Mucosa of rectum (tissue), 2 donors: ENCODE results near the gene LRRC2.
"Not testable (repeated sequence)": the region's sequence is repeated elsewhere in the genome, so short reads cannot be mapped to it uniquely, and the experiment has no call there.

Source experiments
- H3K27ac ChIP-seq, 2 donors: one replicate each; pipeline ENCODE4 v1.7.0; 2013; ENCODE audit warnings: inconsistent platforms in 2 of 2, low read depth in 2 of 2, low read length in 2 of 2
- H3K27me3 ChIP-seq, 2 donors: one replicate each; pipeline ENCODE4 v1.7.0; 2013; ENCODE audit warnings: low read length in 2 of 2; ENCODE audit not compliant: control insufficient read depth in 2 of 2, insufficient read depth in 2 of 2
- H3K36me3 ChIP-seq, 2 donors: one replicate each; pipeline ENCODE4 v1.7.0; 2013; ENCODE audit warnings: low read length in 2 of 2; ENCODE audit not compliant: control insufficient read depth in 2 of 2, insufficient read depth in 2 of 2
- H3K4me1 ChIP-seq, 2 donors: one replicate each; pipeline ENCODE4 v1.7.0; 2013; ENCODE audit warnings: low read length in 2 of 2, mild to moderate bottlenecking in 1 of 2; ENCODE audit not compliant: control insufficient read depth in 2 of 2, insufficient read depth in 2 of 2
- H3K4me3 ChIP-seq, 2 donors: one replicate each; pipeline ENCODE4 v1.7.0; 2013; ENCODE audit warnings: low read length in 2 of 2
- H3K9ac ChIP-seq, 2 donors: one replicate each; pipeline ENCODE4 v1.7.0; 2013; ENCODE audit warnings: low read length in 2 of 2, low read depth in 1 of 2, mild to moderate bottlenecking in 1 of 2
- H3K9me3 ChIP-seq, 2 donors: one replicate each; pipeline ENCODE4 v1.7.0; 2013; ENCODE audit warnings: low read length in 2 of 2; ENCODE audit not compliant: control insufficient read depth in 2 of 2
- donor health status: healthy.
- donor health status: Normal muscosa, but diverticular disease.

LRRC2 gene

DNA sequence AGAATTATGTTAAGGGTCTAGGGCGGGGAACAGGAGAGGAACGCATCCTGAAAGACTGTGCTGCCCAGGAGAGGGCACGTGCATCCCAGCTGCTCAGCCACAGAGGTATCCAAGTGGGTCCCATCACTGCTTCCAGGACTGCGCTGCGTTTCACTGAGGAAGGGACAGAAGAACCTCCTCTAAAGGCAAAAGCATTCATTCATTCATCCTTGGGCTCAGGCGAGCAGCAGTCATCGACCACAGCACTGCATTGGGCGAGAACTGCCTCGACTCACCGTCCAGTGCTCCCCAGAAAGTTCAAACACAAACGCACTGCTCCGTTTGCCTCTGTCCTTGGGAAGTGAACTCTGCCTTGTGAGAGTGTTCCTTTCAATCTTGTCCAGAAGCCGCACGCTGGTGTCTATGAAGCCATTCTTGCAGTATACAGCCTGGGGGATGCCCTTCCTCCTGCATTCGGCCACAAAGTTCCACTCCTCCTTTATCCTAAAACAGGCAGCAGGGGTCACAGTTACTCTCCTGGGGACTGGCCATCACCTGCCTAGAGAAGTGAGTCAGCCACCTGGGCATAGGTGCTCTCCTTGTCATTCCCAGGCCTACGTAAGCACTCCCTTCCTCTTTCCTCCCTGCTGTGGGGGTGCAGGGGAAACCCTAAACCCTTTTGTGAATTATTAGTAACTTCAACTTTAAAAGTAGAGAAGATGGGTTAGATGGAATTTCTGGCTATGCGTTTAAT is 21.2 kb downstream of the LRRC2 start:
- Histone ChIP-seq H3K4me3 (no peak overlapping the region), H3K4me1 (peaks cover 0 to under 1% of the 10 kb centered on the region in 2 donors), H3K9ac (no peak overlapping the region), H3K36me3 (no peaks in the 10 kb centered on the region), H3K27ac (no peak overlapping the region), H3K27me3 (no peaks in the 10 kb centered on the region), H3K9me3 (no peaks in the 10 kb centered on the region)

DNA sequence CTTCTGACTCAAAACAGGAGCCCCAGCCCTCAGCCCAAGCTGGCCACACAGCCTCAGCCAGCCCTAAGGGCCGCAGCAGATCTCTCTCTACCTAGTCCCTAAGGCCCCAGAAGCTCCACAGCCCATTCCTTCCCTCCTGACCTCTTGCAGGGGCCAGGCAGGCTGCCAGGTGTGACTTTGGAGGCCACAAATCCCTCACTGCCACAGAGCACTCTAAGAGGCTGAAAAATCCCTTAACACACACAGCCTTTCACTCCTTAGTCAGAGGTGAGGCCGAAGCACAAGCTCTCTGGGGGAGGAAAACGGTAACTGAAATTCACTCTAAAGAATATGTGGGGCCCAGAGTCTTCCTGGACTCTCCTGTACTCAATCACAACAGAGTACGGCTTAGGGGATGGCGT is 23.3 kb downstream of the LRRC2 start:
- Histone ChIP-seq H3K27me3 (no peaks in the 10 kb centered on the region), H3K27ac (no peak overlapping the region), H3K9ac (no peak overlapping the region), H3K36me3 (no peaks in the 10 kb centered on the region), H3K4me1 (peaks cover 0 to 5% of the 10 kb centered on the region in 2 donors), H3K4me3 (no peak overlapping the region), H3K9me3 (no peaks in the 10 kb centered on the region)

DNA sequence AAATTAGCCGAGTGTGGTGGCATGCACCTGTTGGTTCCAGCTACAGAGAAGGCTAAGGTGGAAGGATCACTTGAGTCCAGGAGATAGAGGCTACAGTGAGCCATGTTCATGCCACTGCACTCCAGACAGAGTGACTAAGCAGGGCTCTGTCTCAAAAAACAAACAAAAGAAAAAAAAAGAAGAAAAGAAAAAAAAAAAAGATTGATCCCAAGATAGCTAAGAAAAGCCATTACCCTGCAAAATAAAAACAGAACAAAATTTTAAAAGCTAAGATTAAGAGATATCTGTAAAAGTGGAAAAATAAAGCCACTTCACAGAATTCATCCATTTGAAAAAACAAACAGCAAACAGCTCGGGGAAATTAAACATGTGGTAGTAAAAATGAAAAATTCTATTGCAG is 23.8 kb downstream of the LRRC2 start:
- Histone ChIP-seq H3K36me3 (no peaks in the 10 kb centered on the region), H3K9me3 (no peaks in the 10 kb centered on the region), H3K4me1 (peaks cover 0 to 5% of the 10 kb centered on the region in 2 donors), H3K27me3 (no peaks in the 10 kb centered on the region), H3K4me3 (no peak overlapping the region), H3K9ac (no peak overlapping the region), H3K27ac (no peak overlapping the region)

GRCh38 chr3:46541835-46542234 is 24.3 kb downstream of the LRRC2 start:
- H3K4me3 ChIP-seq, result no peak overlapping the region
- peaks cover 0 to 5% of the 10 kb centered on the region in 2 donors for H3K4me1 ChIP-seq
- no peaks in the 10 kb centered on the region for H3K9me3 ChIP-seq
- no peak overlapping the region for H3K27ac ChIP-seq
- H3K27me3 ChIP-seq, result no peaks in the 10 kb centered on the region
- H3K9ac ChIP-seq, result no peak overlapping the region
- no peaks in the 10 kb centered on the region for H3K36me3 ChIP-seq

DNA sequence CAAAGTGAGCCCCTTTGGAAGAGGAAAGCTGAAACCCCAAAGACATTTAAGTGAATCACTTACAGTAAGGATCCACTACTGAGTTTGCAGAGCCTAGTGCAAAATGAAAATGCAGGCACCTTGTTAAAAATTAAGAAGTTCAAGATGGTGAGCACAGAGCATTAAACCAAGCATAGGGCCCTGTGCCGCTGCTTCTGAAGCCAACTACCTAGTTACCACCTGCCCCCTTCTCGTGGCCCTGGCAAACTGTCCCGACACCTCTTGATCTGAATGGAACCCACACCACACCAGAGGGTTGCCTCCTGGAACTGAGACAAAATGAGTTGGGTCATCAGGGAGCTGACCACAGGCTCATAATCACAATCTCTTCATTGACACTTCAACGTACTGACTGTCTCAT is 25.6 kb downstream of the LRRC2 start:
- Histone ChIP-seq H3K4me3 (no peak overlapping the region), H3K36me3 (no peaks in the 10 kb centered on the region), H3K27ac (no peak overlapping the region), H3K27me3 (no peaks in the 10 kb centered on the region), H3K9me3 (no peaks in the 10 kb centered on the region), H3K4me1 (peaks cover 0 to 5% of the 10 kb centered on the region in 2 donors), H3K9ac (no peak overlapping the region)

GRCh38 chr3:46539443-46540005 is 26.6 kb downstream of the LRRC2 start:
- H3K36me3 ChIP-seq, result no peaks in the 10 kb centered on the region
- no peak overlapping the region for H3K9ac ChIP-seq
- no peaks in the 10 kb centered on the region for H3K9me3 ChIP-seq
- H3K27me3 ChIP-seq, result no peaks in the 10 kb centered on the region
- no peak overlapping the region for H3K4me3 ChIP-seq
- H3K27ac ChIP-seq, result peak overlapping the region; percentile 58 to 80
- H3K4me1 ChIP-seq, result peaks cover 0 to 5% of the 10 kb centered on the region in 2 donors

- Histone ChIP-seq H3K27ac (peak overlapping the region; percentile 58 to 80), H3K4me3 (peak overlapping the region in 1 of 2 donors; percentile 37), H3K9me3 (no peaks in the 10 kb centered on the region)
Measured at GRCh38 chr3:46538803-46539442, 27.2 kb downstream of the LRRC2 start.

DNA sequence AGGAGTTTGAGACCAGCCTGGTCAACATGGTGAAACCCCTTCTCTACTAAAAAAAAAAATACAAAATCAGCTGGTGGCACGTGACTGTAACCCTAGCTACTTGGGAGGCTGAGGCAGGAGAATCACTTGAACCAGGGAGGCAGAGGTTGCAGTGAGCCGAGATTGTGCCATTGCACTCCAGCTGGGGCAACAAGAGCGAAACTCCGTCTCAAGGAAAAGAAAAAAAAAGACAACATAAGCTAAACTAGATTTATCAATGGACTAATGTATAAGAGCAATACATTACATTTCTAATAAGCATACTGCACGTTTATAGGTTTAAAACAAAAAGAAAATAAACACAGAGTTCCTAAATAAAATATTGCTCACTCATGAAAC is 27.7 kb downstream of the LRRC2 start:
- not testable (repeated sequence) for H3K4me1 ChIP-seq, H3K27me3 ChIP-seq, H3K9me3 ChIP-seq, H3K4me3 ChIP-seq, H3K9ac ChIP-seq, H3K36me3 ChIP-seq
- peak overlapping the region; percentile 25 to 80 for H3K27ac ChIP-seq

More at GRCh38 chr3:46538803-46539442, 27.2 kb downstream of the LRRC2 start:
- Histone ChIP-seq H3K27me3 (no peaks in the 10 kb centered on the region), H3K4me1 (peaks cover 0 to 5% of the 10 kb centered on the region in 2 donors), H3K9ac (no peak overlapping the region), H3K36me3 (no peaks in the 10 kb centered on the region)

- H3K27me3 ChIP-seq, result no peaks in the 10 kb centered on the region
- H3K4me1 ChIP-seq, result peaks cover 0 to 5% of the 10 kb centered on the region in 2 donors
- no peaks in the 10 kb centered on the region for H3K9me3 ChIP-seq
- H3K4me3 ChIP-seq, result no peak overlapping the region
- no peak overlapping the region for H3K9ac ChIP-seq
- peak overlapping the region in 1 of 2 donors; percentile 80 for H3K27ac ChIP-seq
- H3K36me3 ChIP-seq, result no peaks in the 10 kb centered on the region
Measured at GRCh38 chr3:46537779-46538178, 28.3 kb downstream of the LRRC2 start.

DNA sequence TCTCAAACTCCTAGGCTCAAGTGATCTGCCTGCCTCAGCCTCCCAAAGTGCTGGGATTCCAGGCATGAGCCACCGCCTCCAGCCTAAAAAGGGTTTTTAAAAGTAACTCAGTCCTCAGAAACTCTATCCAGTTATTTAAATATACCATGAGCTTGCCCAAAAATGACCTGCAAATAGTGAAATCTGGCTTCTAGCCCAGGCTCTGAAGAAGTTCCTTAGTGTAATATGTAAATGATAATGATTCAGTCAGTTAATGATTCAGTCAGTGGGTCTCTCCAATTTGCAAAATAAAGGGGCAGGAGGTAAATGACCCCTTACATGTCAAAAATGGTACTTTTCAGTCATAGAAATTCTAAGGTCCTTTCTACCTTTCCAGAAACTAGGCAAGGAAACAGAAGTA is 28.8 kb downstream of the LRRC2 start:
- Histone ChIP-seq H3K27ac (no peak overlapping the region), H3K36me3 (no peaks in the 10 kb centered on the region)

More for the DNA sequence above, 28.8 kb downstream of the LRRC2 start:
- Histone ChIP-seq H3K27me3 (no peaks in the 10 kb centered on the region), H3K9ac (no peak overlapping the region), H3K4me3 (no peak overlapping the region), H3K4me1 (peaks cover 0 to 5% of the 10 kb centered on the region in 2 donors), H3K9me3 (no peaks in the 10 kb centered on the region)
